ENCODE results near the gene UBASH3A. TPM values are rescaled to one million over a fixed set of nuclear protein-coding genes. Genes with fewer than 3 reads are reported as not detected.

Gene UBASH3A
- total RNA-seq, 1 donor from 2014 or later: not detected

GRCh38 chr21:42461185-42461520 lies 57.5 kb downstream of the UBASH3A start:
- Mint-ChIP-seq H3K36me3 (ENCODE audit: low read depth) (no peaks in the 10 kb centered on the region), H3K4me3 (no peak overlapping the region), H3K9me3 (no peaks in the 10 kb centered on the region), H3K4me1 (peaks cover 9% of the 10 kb centered on the region), H3K27me3 (ENCODE audit: low read depth) (no peaks in the 10 kb centered on the region), H3K27ac (ENCODE audit: unreplicated experiment) (no peak overlapping the region)
- DNase-seq (ENCODE audit: low read depth, low spot score): no peak
- no peak for TF ChIP-seq CTCF (conservative IDR thresholded peaks at IDR 0.05)

GRCh38 chr21:42461881-42462877 lies 58.5 kb downstream of the UBASH3A start:
- no peak overlapping the region for H3K4me3 Mint-ChIP-seq
- TF ChIP-seq CTCF (conservative IDR thresholded peaks at IDR 0.05): no peak
- H3K27me3 Mint-ChIP-seq (ENCODE audit: low read depth): no peaks in the 10 kb centered on the region
- DNase-seq (ENCODE audit: low read depth, low spot score): no peak
- H3K36me3 Mint-ChIP-seq (ENCODE audit: low read depth): no peaks in the 10 kb centered on the region
- no peak overlapping the region for H3K27ac Mint-ChIP-seq (ENCODE audit: unreplicated experiment)
- peaks cover 9% of the 10 kb centered on the region for H3K4me1 Mint-ChIP-seq
- H3K9me3 Mint-ChIP-seq: no peaks in the 10 kb centered on the region

- DNase-seq (ENCODE audit: low read depth, low spot score): no peak
- no peak overlapping the region for H3K27ac Mint-ChIP-seq (ENCODE audit: unreplicated experiment)
Observed at GRCh38 chr21:42463861-42464515, 60.3 kb downstream of the UBASH3A start.

GRCh38 chr21:42465008-42465802 lies 61.5 kb downstream of the UBASH3A start:
- H3K9me3 Mint-ChIP-seq: no peaks in the 10 kb centered on the region
- H3K4me3 Mint-ChIP-seq: no peak overlapping the region
- peaks cover 18% of the 10 kb centered on the region for H3K4me1 Mint-ChIP-seq
- no peak for DNase-seq (ENCODE audit: low read depth, low spot score)
- TF ChIP-seq CTCF (conservative IDR thresholded peaks at IDR 0.05): no peak
- no peak overlapping the region for H3K27ac Mint-ChIP-seq (ENCODE audit: unreplicated experiment)
- H3K36me3 Mint-ChIP-seq (ENCODE audit: low read depth): no peaks in the 10 kb centered on the region
- no peaks in the 10 kb centered on the region for H3K27me3 Mint-ChIP-seq (ENCODE audit: low read depth)

More at GRCh38 chr21:42463861-42464515, 60.3 kb downstream of the UBASH3A start:
- no peaks in the 10 kb centered on the region for H3K27me3 Mint-ChIP-seq (ENCODE audit: low read depth)
- TF ChIP-seq CTCF (conservative IDR thresholded peaks at IDR 0.05): no peak
- no peaks in the 10 kb centered on the region for H3K36me3 Mint-ChIP-seq (ENCODE audit: low read depth)
- H3K9me3 Mint-ChIP-seq: no peaks in the 10 kb centered on the region
- H3K4me3 Mint-ChIP-seq: no peak overlapping the region
- peaks cover 18% of the 10 kb centered on the region for H3K4me1 Mint-ChIP-seq

GRCh38 chr21:42465803-42466127 lies 62.1 kb downstream of the UBASH3A start:
- Mint-ChIP-seq H3K36me3 (ENCODE audit: low read depth) (no peaks in the 10 kb centered on the region), H3K27ac (ENCODE audit: unreplicated experiment) (no peak overlapping the region), H3K27me3 (ENCODE audit: low read depth) (no peaks in the 10 kb centered on the region), H3K4me1 (peaks cover 18% of the 10 kb centered on the region), H3K4me3 (no peak overlapping the region), H3K9me3 (no peaks in the 10 kb centered on the region)
- no peak for DNase-seq (ENCODE audit: low read depth, low spot score)
- TF ChIP-seq CTCF (conservative IDR thresholded peaks at IDR 0.05): no peak
